ENCODE measurements around the gene CBLB. TPM values are rescaled to one million over a fixed set of nuclear protein-coding genes. Genes with fewer than 3 reads are reported as not detected.

CBLB gene
- total RNA-seq, 2 donors from 2014 or later: 41.4 to 110 TPM

GRCh38 chr3:105613120-105613519, 255.7 kb downstream of the CBLB start:
- H3K4me3 Mint-ChIP-seq: no peak overlapping the region
- H3K9me3 Mint-ChIP-seq: no peaks in the 10 kb centered on the region
- H3K27ac Mint-ChIP-seq: no peak overlapping the region
- H3K36me3 Mint-ChIP-seq (ENCODE audit: low read depth): no peaks in the 10 kb centered on the region
- H3K27me3 Mint-ChIP-seq: no peaks in the 10 kb centered on the region
- no peaks in the 10 kb centered on the region for H3K4me1 Mint-ChIP-seq
- ATAC-seq (replicated peaks): no peak

- H3K27me3 Mint-ChIP-seq: no peaks in the 10 kb centered on the region
- H3K4me1 Mint-ChIP-seq: no peaks in the 10 kb centered on the region
- no peaks in the 10 kb centered on the region for H3K9me3 Mint-ChIP-seq
- no peak overlapping the region for H3K27ac Mint-ChIP-seq
- H3K4me3 Mint-ChIP-seq: no peak overlapping the region
- ATAC-seq (replicated peaks): no peak
- H3K36me3 Mint-ChIP-seq (ENCODE audit: low read depth): no peaks in the 10 kb centered on the region
Observed at GRCh38 chr3:105611304-105612192, 257.3 kb downstream of the CBLB start.

DNA sequence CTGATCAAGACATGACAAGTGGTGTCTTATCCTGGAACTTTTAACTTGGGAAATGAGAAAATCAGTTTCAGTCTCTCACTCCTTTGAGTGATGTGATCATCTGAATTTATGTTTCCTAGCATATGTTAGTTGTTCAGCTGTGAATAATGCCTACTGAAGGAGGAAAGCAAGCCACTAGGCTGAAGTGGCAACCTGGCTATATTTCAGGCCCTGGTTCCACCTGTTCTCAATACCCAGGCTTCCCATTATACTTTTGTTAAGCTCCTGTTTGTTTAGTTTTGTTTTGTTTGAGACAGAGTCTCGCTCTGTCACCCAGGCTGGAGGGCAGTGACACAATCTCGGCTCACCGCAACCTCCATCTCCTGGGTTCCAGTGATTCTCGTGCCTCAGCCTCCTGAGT, 258.3 kb downstream of the CBLB start:
- no peak for ATAC-seq (replicated peaks)
- H3K4me1 Mint-ChIP-seq: no peaks in the 10 kb centered on the region
- no peaks in the 10 kb centered on the region for H3K36me3 Mint-ChIP-seq (ENCODE audit: low read depth)
- H3K27ac Mint-ChIP-seq: no peak overlapping the region
- no peaks in the 10 kb centered on the region for H3K27me3 Mint-ChIP-seq
- H3K4me3 Mint-ChIP-seq: no peak overlapping the region
- H3K9me3 Mint-ChIP-seq: no peaks in the 10 kb centered on the region

- no peaks in the 10 kb centered on the region for H3K4me1 Mint-ChIP-seq
- H3K27me3 Mint-ChIP-seq: no peaks in the 10 kb centered on the region
- H3K4me3 Mint-ChIP-seq: no peak overlapping the region
- H3K9me3 Mint-ChIP-seq: no peaks in the 10 kb centered on the region
- no peak for ATAC-seq (replicated peaks)
- H3K27ac Mint-ChIP-seq: no peak overlapping the region
- no peaks in the 10 kb centered on the region for H3K36me3 Mint-ChIP-seq (ENCODE audit: low read depth)
Observed at GRCh38 chr3:105608623-105609022, 260.2 kb downstream of the CBLB start.

GRCh38 chr3:105606016-105606415, 262.8 kb downstream of the CBLB start:
- H3K27me3 Mint-ChIP-seq: no peaks in the 10 kb centered on the region
- H3K4me3 Mint-ChIP-seq: no peak overlapping the region
- H3K27ac Mint-ChIP-seq: no peak overlapping the region
- no peaks in the 10 kb centered on the region for H3K9me3 Mint-ChIP-seq
- no peaks in the 10 kb centered on the region for H3K36me3 Mint-ChIP-seq (ENCODE audit: low read depth)
- no peak for ATAC-seq (replicated peaks)
- no peaks in the 10 kb centered on the region for H3K4me1 Mint-ChIP-seq
